ENCODE results near the gene ERP29.

DNA sequence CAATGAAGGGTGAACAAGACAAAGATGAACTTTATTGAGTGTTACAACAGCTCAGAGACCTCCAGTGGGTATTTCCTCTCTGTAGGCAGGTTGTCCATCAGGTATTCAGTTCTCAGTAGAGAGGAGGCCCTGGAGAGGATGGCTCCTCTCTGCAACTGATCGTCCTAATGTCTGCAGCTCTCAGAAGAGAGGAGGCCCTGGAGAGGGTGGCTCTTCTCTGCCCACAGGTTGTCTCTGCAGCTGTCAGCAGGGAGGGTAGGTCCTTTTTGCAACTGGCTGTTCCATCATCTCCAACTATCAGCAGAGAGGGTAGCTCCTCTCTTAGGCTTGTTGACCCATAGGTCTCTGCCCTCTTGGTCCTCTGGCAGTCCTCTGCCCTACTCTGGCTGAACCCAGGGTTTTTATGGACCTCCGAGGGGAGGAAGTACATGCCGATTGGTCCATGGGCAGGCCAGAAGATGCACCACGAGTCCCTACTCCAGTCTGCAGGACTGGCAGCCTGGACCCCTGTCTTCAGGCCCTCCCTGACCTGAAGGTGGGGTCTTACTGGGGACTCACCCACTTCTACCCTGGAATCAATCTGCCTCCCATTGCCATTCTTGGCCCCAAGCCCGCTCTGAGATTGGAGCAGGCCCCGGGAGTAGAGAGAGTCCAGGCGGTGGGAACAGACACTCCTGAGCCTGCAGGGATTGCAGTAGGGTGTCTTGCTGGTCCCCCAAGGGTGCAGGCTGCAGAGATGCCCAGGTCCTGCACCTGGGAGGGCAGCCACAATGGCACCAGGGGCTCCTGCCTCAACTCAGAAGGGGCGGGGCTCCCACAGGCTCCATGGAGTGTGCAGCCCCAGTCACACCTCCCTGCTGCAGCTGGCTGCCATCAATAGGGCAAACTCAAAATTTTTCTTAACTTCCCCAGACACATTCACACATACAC is 2.5 kb upstream of the ERP29 start:
- TF ChIP-seq, protein P1, sequence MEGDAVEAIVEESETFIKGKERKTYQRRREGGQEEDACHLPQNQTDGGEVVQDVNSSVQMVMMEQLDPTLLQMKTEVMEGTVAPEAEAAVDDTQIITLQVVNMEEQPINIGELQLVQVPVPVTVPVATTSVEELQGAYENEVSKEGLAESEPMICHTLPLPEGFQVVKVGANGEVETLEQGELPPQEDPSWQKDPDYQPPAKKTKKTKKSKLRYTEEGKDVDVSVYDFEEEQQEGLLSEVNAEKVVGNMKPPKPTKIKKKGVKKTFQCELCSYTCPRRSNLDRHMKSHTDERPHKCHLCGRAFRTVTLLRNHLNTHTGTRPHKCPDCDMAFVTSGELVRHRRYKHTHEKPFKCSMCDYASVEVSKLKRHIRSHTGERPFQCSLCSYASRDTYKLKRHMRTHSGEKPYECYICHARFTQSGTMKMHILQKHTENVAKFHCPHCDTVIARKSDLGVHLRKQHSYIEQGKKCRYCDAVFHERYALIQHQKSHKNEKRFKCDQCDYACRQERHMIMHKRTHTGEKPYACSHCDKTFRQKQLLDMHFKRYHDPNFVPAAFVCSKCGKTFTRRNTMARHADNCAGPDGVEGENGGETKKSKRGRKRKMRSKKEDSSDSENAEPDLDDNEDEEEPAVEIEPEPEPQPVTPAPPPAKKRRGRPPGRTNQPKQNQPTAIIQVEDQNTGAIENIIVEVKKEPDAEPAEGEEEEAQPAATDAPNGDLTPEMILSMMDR (IDR thresholded peaks at IDR 0.05) = no peak
- no peak for TF ChIP-seq POLR2A (IDR thresholded peaks at IDR 0.05)
